HepG2 (cell line): Measurements from ENCODE around the gene PCOLCE2. TPM values are rescaled to one million over a fixed set of nuclear protein-coding genes. Genes with fewer than 3 reads are reported as not detected.

Source experiments
- BATF2 ChIP-seq: sonication (generic); formaldehyde crosslinking; IDR thresholded peaks from 2 replicates; pipeline ENCODE4 v1.8.0; 2022; ENCODE audit warnings: mild to moderate bottlenecking, missing genetic modification reagents, moderate library complexity
- CREB1 ChIP-seq, 2 experiments: fragments of 450-650 bp in 1 of 2; IDR thresholded peaks; 2 replicates each; pipeline ENCODE4 v1.6.1; 2016 to 2017; ENCODE audit warnings: control low read depth in 1 of 2, mild to moderate bottlenecking in 1 of 2, missing compliant biosample characterization in 1 of 2, missing genetic modification characterization in 1 of 2
- GMEB1 ChIP-seq: sonication (generic); formaldehyde crosslinking; IDR thresholded peaks from 2 replicates; pipeline ENCODE4 v1.5.1; 2020; ENCODE audit warnings: missing genetic modification reagents, mild to moderate bottlenecking, borderline replicate concordance
- HNRNPLL ChIP-seq: fragments of 200-400 bp; formaldehyde crosslinking; IDR thresholded peaks from 2 replicates; pipeline ENCODE4 v1.6.1; 2017; ENCODE audit warnings: mild to moderate bottlenecking, low read depth, low read length; ENCODE audit not compliant: poor library complexity, severe bottlenecking
- HOXA9 ChIP-seq: sonication (generic); formaldehyde crosslinking; IDR thresholded peaks from 2 replicates; pipeline ENCODE4 v1.8.1; 2022; ENCODE audit warnings: missing genetic modification reagents, mild to moderate bottlenecking, moderate library complexity, borderline replicate concordance
- SCMH1 ChIP-seq: sonication (generic); formaldehyde crosslinking; IDR thresholded peaks from 2 replicates; pipeline ENCODE4 v1.9.0; 2021; ENCODE audit warnings: missing genetic modification reagents, mild to moderate bottlenecking, borderline replicate concordance
- SRSF4 ChIP-seq: fragments of 200-400 bp; formaldehyde crosslinking; IDR thresholded peaks from one replicate; pipeline ENCODE4 v1.6.1; 2018; ENCODE audit warnings: mild to moderate bottlenecking, low read depth, low read length, moderate library complexity; ENCODE audit not compliant: poor library complexity, severe bottlenecking
- SRY ChIP-seq: sonication (generic); formaldehyde crosslinking; IDR thresholded peaks from 2 replicates; pipeline ENCODE4 v1.8.0; 2022; ENCODE audit warnings: mild to moderate bottlenecking, missing genetic modification reagents
- STAG1 ChIP-seq: sonication (generic); formaldehyde crosslinking; IDR thresholded peaks from 2 replicates; pipeline ENCODE4 v1.4.0; 2020; ENCODE audit warnings: missing genetic modification reagents
- ZBTB40 ChIP-seq, 2 experiments: fragments of 450-650 bp in 1 of 2; sonication (generic) in 1 of 2; formaldehyde crosslinking in 1 of 2; IDR thresholded peaks; 2 replicates each; pipeline versions ENCODE4 v1.6.1 to v1.8.0; 2016 to 2022; ENCODE audit warnings: antibody characterized with exemption in 1 of 2, mild to moderate bottlenecking in 1 of 2, missing genetic modification reagents in 1 of 2
- ZNF282 ChIP-seq: fragments of 450-650 bp; IDR thresholded peaks from 2 replicates; pipeline ENCODE4 v1.6.1; 2018; ENCODE audit not compliant: partially characterized antibody
- ZNF329 ChIP-seq: sonication (generic); formaldehyde crosslinking; IDR thresholded peaks from 2 replicates; pipeline ENCODE4 v1.9.0; 2021; ENCODE audit warnings: low read depth, mild to moderate bottlenecking, missing genetic modification reagents
- ZNF383 ChIP-seq: sonication (generic); formaldehyde crosslinking; IDR thresholded peaks from 2 replicates; pipeline ENCODE4 v1.4.0; 2020; ENCODE audit warnings: missing genetic modification reagents, mild to moderate bottlenecking, borderline replicate concordance
- ZNF7 ChIP-seq: IDR thresholded peaks from 2 replicates; pipeline ENCODE4 v1.6.1; 2016; ENCODE audit warnings: missing biosample characterization, missing genetic modification reagents
- ZNF788 ChIP-seq: sonication (generic); formaldehyde crosslinking; IDR thresholded peaks from 2 replicates; pipeline ENCODE4 v1.5.0; 2020; ENCODE audit warnings: mild to moderate bottlenecking, missing genetic modification reagents, borderline replicate concordance
- ZNF83 ChIP-seq: sonication (generic); formaldehyde crosslinking; IDR thresholded peaks from 2 replicates; pipeline ENCODE4 v1.4.0; 2020; ENCODE audit warnings: missing genetic modification reagents, mild to moderate bottlenecking, borderline replicate concordance
- polyA plus RNA-seq, 8 experiments: library from polyadenylated mRNA; depleted of rRNA in 3 of 8; stranded (reverse) in 7 of 8; unstranded in 1 of 8; fragments of >200 nt; fragmentation: Illumina TruSeq in 4 of 8; extraction: Trizol in 4 of 8; gene quantifications; 2 replicates each; pipeline versions ENCODE4 v1.2.1 to v1.2.3, GENCODE V29; 2011 to 2016; ENCODE audit warnings: low read depth in 4 of 8, missing spikeins in 1 of 8, mixed read lengths in 1 of 8; ENCODE audit not compliant: insufficient read depth in 1 of 8
- total RNA-seq, 5 experiments: library from RNA; depleted of rRNA; stranded (reverse); fragments of >200 nt; fragmentation: Illumina TruSeq; extraction: Trizol; gene quantifications; 2 replicates each; pipeline ENCODE4 v1.2.3, GENCODE V29; 2016; ENCODE audit warnings: low read depth in 1 of 5

PCOLCE2 gene
- total and polyA plus RNA-seq, 2 of the 13 experiments (the other 11 are each of a cell fraction or from before 2014, with no cell fraction given), result 0.71 to 2.0 TPM

GRCh38 chr3:142888481-142889211 lies at the start of gene PCOLCE2 (continued):
- TF ChIP-seq ZBTB40 (IDR thresholded peaks at IDR 0.05) (no peak), ZBTB40 (CRISPR knock-in tag; IDR thresholded peaks at IDR 0.05) (peak; percentile 85), BATF2 (CRISPR knock-in tag) (0 out of 2 replicates have a peak, but pooled peaks have one; percentile 30), GMEB1 (CRISPR knock-in tag) (no peak; the same call in 1 of the 2 replicates), HOXA9 (CRISPR knock-in tag) (0 out of 2 replicates have a peak, but pooled peaks have one; percentile 24), CREB1 (IDR thresholded peaks at IDR 0.05) (no peak), CREB1 (CRISPR knock-in tag; IDR thresholded peaks at IDR 0.05) (no peak), ZNF383 (peak; percentile 58; the same call in 1 of the 2 replicates), SCMH1 (CRISPR knock-in tag) (no peak), SRY (CRISPR knock-in tag) (peak; percentile 80; the same call in 1 of the 2 replicates), HNRNPLL (no peak), STAG1 (CRISPR knock-in tag) (0 out of 2 replicates have a peak, but pooled peaks have one; percentile 15), ZNF7 (CRISPR knock-in tag) (no peak), ZNF83 (CRISPR knock-in tag) (no peak), ZNF329 (CRISPR knock-in tag) (0 out of 2 replicates have a peak, but pooled peaks have one; percentile 2), SRSF4 (no peak), ZNF788 (CRISPR knock-in tag) (0 out of 2 replicates have a peak, but pooled peaks have one; percentile 42), ZNF282 (no peak)
